ENCODE measurements around the gene ARID1B. TPM values are rescaled to one million over a fixed set of nuclear protein-coding genes. Genes with fewer than 3 reads are reported as not detected.
A peak's percentile ranks its signal among the peaks of the same experiment; 100 is the strongest.

ARID1B gene
- total and polyA plus RNA-seq, 2 of the 4 experiments (the other 2 are of a cell fraction): 14.5 to 20.1 TPM

DNA sequence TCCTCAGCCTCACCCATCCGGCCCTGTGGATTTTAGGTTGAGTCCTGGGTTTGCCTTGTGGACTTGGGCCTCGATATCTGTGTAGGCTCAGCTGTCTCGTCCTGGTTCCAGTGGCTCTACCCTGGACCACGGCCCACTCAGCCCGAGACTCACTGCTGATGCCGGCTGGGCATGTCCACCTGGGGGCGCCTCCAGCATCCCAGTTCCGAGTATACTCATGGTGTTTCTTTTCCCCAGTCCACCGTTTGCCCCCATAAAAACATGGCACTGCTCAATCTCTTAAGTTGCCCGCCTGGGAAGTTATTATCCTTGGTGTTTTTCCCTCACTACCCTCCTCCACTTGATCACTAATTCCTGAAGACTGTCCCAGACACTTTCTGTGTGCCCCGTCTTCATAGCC, 99.1 kb downstream of the ARID1B start:
- TF ChIP-seq RAD21 (IDR thresholded peaks at IDR 0.05; ENCODE audit: low read length) (peak; percentile 24; the same call in 1 of the 2 replicates), NFE2L2 (IDR thresholded peaks at IDR 0.05; ENCODE audit: low read depth, low read length) (no peak)
- TF ChIP-seq, protein P1, sequence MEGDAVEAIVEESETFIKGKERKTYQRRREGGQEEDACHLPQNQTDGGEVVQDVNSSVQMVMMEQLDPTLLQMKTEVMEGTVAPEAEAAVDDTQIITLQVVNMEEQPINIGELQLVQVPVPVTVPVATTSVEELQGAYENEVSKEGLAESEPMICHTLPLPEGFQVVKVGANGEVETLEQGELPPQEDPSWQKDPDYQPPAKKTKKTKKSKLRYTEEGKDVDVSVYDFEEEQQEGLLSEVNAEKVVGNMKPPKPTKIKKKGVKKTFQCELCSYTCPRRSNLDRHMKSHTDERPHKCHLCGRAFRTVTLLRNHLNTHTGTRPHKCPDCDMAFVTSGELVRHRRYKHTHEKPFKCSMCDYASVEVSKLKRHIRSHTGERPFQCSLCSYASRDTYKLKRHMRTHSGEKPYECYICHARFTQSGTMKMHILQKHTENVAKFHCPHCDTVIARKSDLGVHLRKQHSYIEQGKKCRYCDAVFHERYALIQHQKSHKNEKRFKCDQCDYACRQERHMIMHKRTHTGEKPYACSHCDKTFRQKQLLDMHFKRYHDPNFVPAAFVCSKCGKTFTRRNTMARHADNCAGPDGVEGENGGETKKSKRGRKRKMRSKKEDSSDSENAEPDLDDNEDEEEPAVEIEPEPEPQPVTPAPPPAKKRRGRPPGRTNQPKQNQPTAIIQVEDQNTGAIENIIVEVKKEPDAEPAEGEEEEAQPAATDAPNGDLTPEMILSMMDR (conservative IDR thresholded peaks at IDR 0.05; ENCODE audit: low read depth, low read length): peak; percentile 22; the same call in 1 of the 2 replicates
- ChIA-PET CTCF (no interaction called here), POLR2A (ENCODE audit: unreplicated experiment) (no interaction called here)
- Histone ChIP-seq H3K9me1 (ENCODE audit: insufficient read depth, low read length) (peaks cover 32% of the 10 kb centered on the region), H2BK5ac (ENCODE audit: low read depth, low read length, poor library complexity, severe bottlenecking) (no peak overlapping the region), H3K79me1 (ENCODE audit: low read depth in 1 of 2, low read length in 2 of 2) (peaks cover 59 to 79% of the 10 kb centered on the region in 2 experiments), H3K23ac (ENCODE audit: low read depth, low read length) (0 out of 2 replicates have a peak overlapping the region, but pooled peaks have one; percentile 32), H2BK120ac (ENCODE audit: low read depth, low read length) (no peak overlapping the region), H3K36me3 (ENCODE audit: control insufficient read depth, insufficient read depth, low read length) (peaks cover 2% of the 10 kb centered on the region; the same call in 1 of the 2 replicates), H3K9me3 (ENCODE audit: control insufficient read depth, insufficient read depth, low read length) (no peaks in the 10 kb centered on the region), H2BK20ac (ENCODE audit: low read depth, low read length) (no peak overlapping the region), H4K20me1 (ENCODE audit: insufficient read depth, low read length) (peaks cover 76% of the 10 kb centered on the region), H2AK9ac (replicated peaks; ENCODE audit: low read depth, low read length, poor library complexity) (no peak overlapping the region), H3K4me1 (ENCODE audit: control insufficient read depth, insufficient read depth, low read length) (peaks cover 12% of the 10 kb centered on the region), H3K56ac (ENCODE audit: extremely low read depth, insufficient read depth, low read length) (no peak overlapping the region), H3K27ac (ENCODE audit: insufficient read depth, low read length) (no peak overlapping the region), H3K18ac (ENCODE audit: low read depth, low read length) (no peak overlapping the region), H3K27me3 (ENCODE audit: control insufficient read depth, insufficient read depth, low read length) (no peaks in the 10 kb centered on the region), H3K4ac (ENCODE audit: low read depth, low read length) (no peak overlapping the region), H4K91ac (ENCODE audit: insufficient read depth, low read depth, low read length) (no peak overlapping the region), H2BK15ac (ENCODE audit: low read depth, low read length) (no peak overlapping the region), H3K14ac (replicated peaks; ENCODE audit: low read depth, low read length) (no peak overlapping the region), H2AFZ (replicated peaks; ENCODE audit: low read length, poor library complexity) (no peak overlapping the region), H4K8ac (ENCODE audit: low read depth in 2 of 2, low read length in 2 of 2) (no peak overlapping the region), H3K9ac (ENCODE audit: low read depth, low read length) (no peak overlapping the region), H3K4me2 (ENCODE audit: low read depth, low read length) (no peak overlapping the region), H4K5ac (ENCODE audit: low read depth, low read length) (no peak overlapping the region), H2AK5ac (ENCODE audit: low read depth, low read length) (no peak overlapping the region), H3K4me3 (ENCODE audit: insufficient read depth, low read depth, low read length) (no peak overlapping the region)
- no peak for DNase-seq
- in situ Hi-C loops (cut with MboI; ENCODE audit: low sequenced_read_pairs) (no loop called here), intact Hi-C loops (cut with micrococcal nuclease) (no loop called here), dilution Hi-C loops (cut with HindIII; ENCODE audit: low sequenced_read_pairs, unreplicated experiment) (no loop called here)
- no peak for ATAC-seq (ENCODE audit: low read depth)
- WGBS, 2 experiments (ENCODE audit: extremely low coverage in 2 of 2, insufficient read length in 1 of 2): 81% methylated on average over 9 of the region's 11 CpGs; no CpG with 5 or more reads in 1 of the 2 experiments
- BruUV-seq (replicated peaks): no TSS peak

Measured in IMR-90 (cell line).